DOHH2 (cell line): ENCODE measurements around the gene ZBED2.

Experiments used
- H3F3A ChIP-seq: fragments of 200-600 bp; sonication (generic), shearing (Covaris generic); 2 replicates; pipeline ENCODE4 v1.6.0; 2016; ENCODE audit warnings: antibody characterized with exemption, mild to moderate bottlenecking; ENCODE audit not compliant: control insufficient read depth, insufficient read depth
- H3K27ac ChIP-seq: fragments of 200-600 bp; sonication (generic); 2 replicates; pipeline ENCODE4 v1.5.1; 2014; ENCODE audit warnings: low read depth, mild to moderate bottlenecking, low read length, moderate library complexity
- H3K27me3 ChIP-seq: fragments of 200-600 bp; sonication (generic); 2 replicates; pipeline ENCODE4 v1.6.1; 2014; ENCODE audit warnings: mild to moderate bottlenecking, low read length, mixed read lengths; ENCODE audit not compliant: control insufficient read depth
- H3K36me3 ChIP-seq: fragments of 200-600 bp; sonication (generic); 2 replicates; pipeline ENCODE4 v1.6.1; 2014; ENCODE audit warnings: mild to moderate bottlenecking, low read length, moderate library complexity, mixed read lengths; ENCODE audit not compliant: control insufficient read depth
- H3K4me1 ChIP-seq: fragments of 200-600 bp; sonication (generic); 2 replicates; pipeline ENCODE4 v1.6.1; 2014; ENCODE audit warnings: mild to moderate bottlenecking, low read length, mixed read lengths; ENCODE audit not compliant: control insufficient read depth
- H3K4me2 ChIP-seq: fragments of 200-600 bp; sonication (generic); 2 replicates; pipeline ENCODE4 v1.6.0; 2014; ENCODE audit warnings: mild to moderate bottlenecking, low read length, moderate library complexity
- H3K4me3 ChIP-seq: fragments of 200-600 bp; sonication (generic); 2 replicates; pipeline ENCODE4 v1.5.1; 2014; ENCODE audit warnings: mild to moderate bottlenecking, low read length, mixed read lengths
- H3K79me2 ChIP-seq: fragments of 200-600 bp; sonication (generic); 2 replicates; pipeline ENCODE4 v1.6.1; 2014; ENCODE audit warnings: mild to moderate bottlenecking, low read length, mixed read lengths; ENCODE audit not compliant: control insufficient read depth
- H3K9me2 ChIP-seq: fragments of 200-600 bp; sonication (generic); replicated peaks from 2 replicates; pipeline ENCODE4 v1.6.1; 2014; ENCODE audit warnings: mild to moderate bottlenecking, low read length, mixed read lengths; ENCODE audit not compliant: control insufficient read depth
- H3K9me3 ChIP-seq: fragments of 200-600 bp; sonication (generic); 2 replicates; pipeline ENCODE4 v1.6.1; 2014; ENCODE audit warnings: antibody characterized with exemption, low read length, mixed read lengths; ENCODE audit not compliant: control insufficient read depth, insufficient read depth
- H4K20me1 ChIP-seq: fragments of 200-600 bp; sonication (generic); 2 replicates; pipeline ENCODE4 v1.6.0; 2014; ENCODE audit warnings: low read depth, mild to moderate bottlenecking, antibody characterized with exemption, low read length, moderate library complexity; ENCODE audit not compliant: control insufficient read depth, insufficient read depth
- CTCF ChIP-seq: fragments of 200-600 bp; sonication (generic); IDR thresholded peaks from one replicate; pipeline ENCODE4 v1.5.1; 2014; ENCODE audit warnings: antibody characterized with exemption, mild to moderate bottlenecking, low read depth, low read length; ENCODE audit not compliant: poor library complexity, severe bottlenecking
- EZH2phosphoT487 ChIP-seq: fragments of 200-600 bp; sonication (generic); IDR thresholded peaks from 2 replicates; pipeline ENCODE4 v1.6.1; 2017; ENCODE audit warnings: borderline replicate concordance, mild to moderate bottlenecking, antibody characterized with exemption, low read length, moderate library complexity, mixed read lengths

Gene ZBED2

GRCh38 chr3:111598139-111598538, 3.0 kb upstream of the ZBED2 start:
- TF ChIP-seq EZH2phosphoT487 (no peak), CTCF (no peak)
- Histone ChIP-seq H3K27me3 (no peaks in the 10 kb centered on the region; the same call in 1 of the 2 replicates), H3K27ac (no peak overlapping the region), H3K4me2 (no peak overlapping the region), H3F3A (no peaks in the 10 kb centered on the region), H3K9me3 (no peaks in the 10 kb centered on the region), H3K9me2 (no peaks in the 10 kb centered on the region), H3K4me1 (no peaks in the 10 kb centered on the region), H3K36me3 (no peaks in the 10 kb centered on the region), H4K20me1 (no peaks in the 10 kb centered on the region), H3K79me2 (no peaks in the 10 kb centered on the region), H3K4me3 (no peak overlapping the region)

- Histone ChIP-seq H3K27ac (no peak overlapping the region), H3K9me3 (no peaks in the 10 kb centered on the region), H3F3A (no peaks in the 10 kb centered on the region), H3K4me1 (no peaks in the 10 kb centered on the region), H3K36me3 (no peaks in the 10 kb centered on the region), H3K27me3 (no peaks in the 10 kb centered on the region; the same call in 1 of the 2 replicates), H4K20me1 (no peaks in the 10 kb centered on the region), H3K4me3 (no peak overlapping the region), H3K4me2 (no peak overlapping the region), H3K79me2 (no peaks in the 10 kb centered on the region), H3K9me2 (no peaks in the 10 kb centered on the region)
- TF ChIP-seq EZH2phosphoT487: no peak
- TF ChIP-seq CTCF: no peak
Observed at GRCh38 chr3:111596328-111596727, 1.2 kb upstream of the ZBED2 start.

- no peaks in the 10 kb centered on the region; the same call in 1 of the 2 replicates for H3K27me3 ChIP-seq
- no peaks in the 10 kb centered on the region for H3K79me2 ChIP-seq
- H3K4me2 ChIP-seq: no peak overlapping the region
- no peak overlapping the region for H3K4me3 ChIP-seq
- no peaks in the 10 kb centered on the region for H3K4me1 ChIP-seq
- TF ChIP-seq EZH2phosphoT487 (no peak), CTCF (no peak)
- no peaks in the 10 kb centered on the region for H3K36me3 ChIP-seq
- no peak overlapping the region for H3K27ac ChIP-seq
- no peaks in the 10 kb centered on the region for H4K20me1 ChIP-seq
- H3K9me2 ChIP-seq: no peaks in the 10 kb centered on the region
- no peaks in the 10 kb centered on the region for H3F3A ChIP-seq
- H3K9me3 ChIP-seq: no peaks in the 10 kb centered on the region
Observed at GRCh38 chr3:111594781-111595180, 365 bp downstream of the ZBED2 start.
